Measurements from ENCODE around the gene GRAMD1B.
A peak's percentile ranks its signal among the peaks of the same experiment; 100 is the strongest.

Gene GRAMD1B

GRCh38 chr11:123575441-123575840, 145.4 kb downstream of the GRAMD1B start:
- DNase-seq: no peak

GRCh38 chr11:123576082-123576481, 146.0 kb downstream of the GRAMD1B start:
- DNase-seq: no peak

- DNase-seq: no peak
Measured at GRCh38 chr11:123576501-123576900, 146.4 kb downstream of the GRAMD1B start.

- peak; percentile 93 for DNase-seq
Measured at GRCh38 chr11:123577081-123577598, 147.1 kb downstream of the GRAMD1B start.

- no peak for DNase-seq
Measured at GRCh38 chr11:123578778-123579481, 148.9 kb downstream of the GRAMD1B start.

- no peak for DNase-seq
Measured at GRCh38 chr11:123579482-123579812, 149.4 kb downstream of the GRAMD1B start.

- DNase-seq: no peak
Measured at GRCh38 chr11:123580137-123580536, 150.1 kb downstream of the GRAMD1B start.

- DNase-seq: peak; percentile 93
Measured at GRCh38 chr11:123580557-123581275, 150.6 kb downstream of the GRAMD1B start.

- DNase-seq: no peak
Measured at GRCh38 chr11:123581651-123582399, 151.8 kb downstream of the GRAMD1B start.

- DNase-seq: no peak
Measured at GRCh38 chr11:123582992-123583504, 153.0 kb downstream of the GRAMD1B start.

GRCh38 chr11:123584186-123584585, 154.1 kb downstream of the GRAMD1B start:
- no peak for DNase-seq

- DNase-seq: no peak
Measured at GRCh38 chr11:123584737-123585136, 154.7 kb downstream of the GRAMD1B start.

GRCh38 chr11:123585206-123585605, 155.1 kb downstream of the GRAMD1B start:
- DNase-seq: no peak

- DNase-seq: no peak
Measured at GRCh38 chr11:123585706-123586105, 155.6 kb downstream of the GRAMD1B start.

GRCh38 chr11:123586568-123586967, 156.5 kb downstream of the GRAMD1B start:
- DNase-seq: no peak

- DNase-seq: no peak
Measured at GRCh38 chr11:123587044-123587443, 157.0 kb downstream of the GRAMD1B start.

- DNase-seq: no peak
Measured at GRCh38 chr11:123587559-123587958, 157.5 kb downstream of the GRAMD1B start.

- DNase-seq: no peak
Measured at GRCh38 chr11:123588117-123588863, 158.2 kb downstream of the GRAMD1B start.

- no peak for DNase-seq
Measured at GRCh38 chr11:123588864-123589262, 158.8 kb downstream of the GRAMD1B start.

GRCh38 chr11:123590296-123590912, 160.3 kb downstream of the GRAMD1B start:
- no peak for DNase-seq

GRCh38 chr11:123593570-123593969, 163.5 kb downstream of the GRAMD1B start:
- DNase-seq: no peak
